Stimulated activated naive CD8-positive, alpha-beta T cell treated with anti-CD3 and anti-CD28 coated beads, Interleukin-15, Interleukin-2, amounts not matched to agents 100 ng/mL and 50 ng/mL, for 24 hours (primary cell): ENCODE results near the gene DNALI1.
"Not testable (repeated sequence)": the region's sequence is repeated elsewhere in the genome, so short reads cannot be mapped to it uniquely, and the experiment has no call there.

Experiments
- H3K27ac Mint-ChIP-seq: one replicate; pipeline ENCODE4 v1.8.0; 2021; ENCODE audit warnings: mild to moderate bottlenecking, mixed read lengths
- H3K27me3 Mint-ChIP-seq: one replicate; pipeline ENCODE4 v1.8.0; 2021; ENCODE audit warnings: mixed read lengths
- H3K36me3 Mint-ChIP-seq: one replicate; pipeline ENCODE4 v1.8.0; 2021; ENCODE audit warnings: low read depth, mixed read lengths
- H3K4me1 Mint-ChIP-seq: one replicate; pipeline ENCODE4 v1.8.0; 2021; ENCODE audit warnings: low read depth, mixed read lengths
- H3K4me3 Mint-ChIP-seq: one replicate; pipeline ENCODE4 v1.8.0; 2021; ENCODE audit warnings: mild to moderate bottlenecking, mixed read lengths
- H3K9me3 Mint-ChIP-seq: one replicate; pipeline ENCODE4 v1.8.0; 2021; ENCODE audit warnings: mixed read lengths

Gene DNALI1

GRCh38 chr1:37540036-37540785, 16.5 kb upstream of the DNALI1 start:
- Mint-ChIP-seq H3K9me3 (no peaks in the 10 kb centered on the region), H3K36me3 (peaks cover 80% of the 10 kb centered on the region), H3K27me3 (no peaks in the 10 kb centered on the region), H3K4me3 (no peak overlapping the region), H3K4me1 (peaks cover 9% of the 10 kb centered on the region), H3K27ac (no peak overlapping the region)

DNA sequence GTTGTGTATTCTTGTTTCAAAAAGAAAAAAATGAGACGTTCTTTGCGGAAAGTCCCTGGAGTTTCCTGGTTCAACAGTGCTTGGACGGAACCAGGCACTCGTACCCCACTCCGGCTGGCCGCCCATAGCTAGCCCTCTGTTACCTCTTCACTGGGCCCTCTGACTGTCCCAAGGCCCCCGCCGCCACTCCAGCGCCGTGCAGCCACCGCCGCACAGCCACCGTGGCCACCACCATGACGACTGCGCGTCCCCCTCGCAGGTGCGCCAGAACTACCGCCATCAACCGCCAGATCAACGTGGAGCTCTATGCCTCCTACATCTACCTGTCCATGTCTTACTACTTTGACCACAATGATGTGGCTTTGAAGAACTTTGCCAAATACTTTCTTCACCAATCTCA, 12.2 kb upstream of the DNALI1 start:
- Mint-ChIP-seq H3K27me3 (no peaks in the 10 kb centered on the region), H3K4me1 (peaks cover under 1% of the 10 kb centered on the region), H3K9me3 (no peaks in the 10 kb centered on the region), H3K27ac (no peak overlapping the region), H3K4me3 (no peak overlapping the region), H3K36me3 (peaks cover 68% of the 10 kb centered on the region)

GRCh38 chr1:37545019-37545418, 11.7 kb upstream of the DNALI1 start:
- Mint-ChIP-seq H3K36me3 (peaks cover 68% of the 10 kb centered on the region), H3K4me3 (no peak overlapping the region)

GRCh38 chr1:37549341-37549740, 7.4 kb upstream of the DNALI1 start:
- peaks cover 59% of the 10 kb centered on the region for H3K36me3 Mint-ChIP-seq
- peak overlapping the region; percentile 3 for H3K27ac Mint-ChIP-seq
- H3K4me3 Mint-ChIP-seq, result no peak overlapping the region
- H3K27me3 Mint-ChIP-seq, result no peaks in the 10 kb centered on the region
- peaks cover 37% of the 10 kb centered on the region for H3K4me1 Mint-ChIP-seq
- H3K9me3 Mint-ChIP-seq, result no peaks in the 10 kb centered on the region

More at GRCh38 chr1:37545019-37545418, 11.7 kb upstream of the DNALI1 start:
- Mint-ChIP-seq H3K4me1 (peaks cover 5% of the 10 kb centered on the region), H3K9me3 (no peaks in the 10 kb centered on the region), H3K27ac (no peak overlapping the region), H3K27me3 (no peaks in the 10 kb centered on the region)

- peaks cover 41% of the 10 kb centered on the region for H3K4me1 Mint-ChIP-seq
- no peaks in the 10 kb centered on the region for H3K9me3 Mint-ChIP-seq
- no peaks in the 10 kb centered on the region for H3K27me3 Mint-ChIP-seq
- H3K27ac Mint-ChIP-seq, result peak overlapping the region; percentile 95
- peaks cover 31% of the 10 kb centered on the region for H3K36me3 Mint-ChIP-seq
- peak overlapping the region; percentile 94 for H3K4me3 Mint-ChIP-seq
Observed at GRCh38 chr1:37553598-37553926, 3.2 kb upstream of the DNALI1 start.

DNA sequence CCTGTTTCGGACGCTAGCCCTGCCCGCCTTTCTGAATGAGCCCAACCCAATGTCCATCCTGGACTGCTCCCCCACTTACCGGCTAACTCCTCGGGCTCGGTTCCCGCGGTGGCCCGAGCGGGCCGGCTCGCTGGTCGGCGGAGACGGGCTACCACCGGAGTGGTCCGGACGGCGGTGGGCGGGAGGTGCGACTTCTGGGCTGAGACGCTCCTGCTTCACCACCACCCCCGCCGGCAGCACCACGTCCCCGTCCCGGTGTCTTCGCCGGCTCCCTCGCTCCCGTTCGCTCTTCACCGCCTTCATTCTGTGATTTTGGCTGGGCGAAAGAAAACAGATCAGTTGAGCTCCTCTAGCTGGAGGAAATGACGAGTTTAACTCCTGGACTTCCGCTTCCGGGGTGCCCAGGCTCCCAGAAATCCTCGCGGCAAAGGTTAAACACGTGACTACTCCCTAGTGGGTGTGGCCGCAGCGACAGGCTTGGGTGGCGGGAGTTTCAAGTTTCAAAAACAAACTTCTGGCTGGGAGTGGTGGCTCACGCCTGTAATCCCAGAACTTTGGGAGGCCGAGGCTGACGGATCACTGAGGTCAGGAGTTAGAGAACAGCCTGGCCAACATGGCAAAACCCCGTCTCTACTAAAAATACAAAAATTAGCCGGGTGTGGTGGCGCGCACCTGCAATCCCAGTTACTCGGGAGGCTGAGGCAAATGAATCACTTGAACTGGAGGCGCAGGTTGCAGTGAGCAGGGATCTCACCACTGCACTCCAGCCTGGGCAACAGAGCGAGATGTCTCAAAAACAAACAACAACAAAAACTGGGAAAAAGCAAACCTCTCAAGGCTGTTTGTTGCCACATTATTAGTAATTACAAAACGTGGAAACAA, 2.6 kb upstream of the DNALI1 start, which contains the start of gene SNIP1:
Gene SNIP1 (minus strand): TSS at position 367 of the 882 bp plus-strand sequence. CDS start 64 bp downstream, at position 303.
- H3K9me3 Mint-ChIP-seq, result no peaks in the 10 kb centered on the region
- peaks cover 25% of the 10 kb centered on the region for H3K36me3 Mint-ChIP-seq
- H3K4me3 Mint-ChIP-seq, result peak within 1 kb of the TSS; percentile 94
- H3K27ac Mint-ChIP-seq, result peak within 1 kb of the TSS; percentile 95
- no peaks in the 10 kb centered on the region for H3K27me3 Mint-ChIP-seq
- peaks cover 41% of the 10 kb centered on the region for H3K4me1 Mint-ChIP-seq

- Mint-ChIP-seq H3K27me3 (no peaks in the 10 kb centered on the region), H3K4me1 (peaks cover 16% of the 10 kb centered on the region), H3K36me3 (peaks cover 11% of the 10 kb centered on the region), H3K9me3 (no peaks in the 10 kb centered on the region), H3K4me3 (no peak overlapping the region), H3K27ac (no peak overlapping the region)
Observed at GRCh38 chr1:37557402-37557801, 662 bp downstream of the DNALI1 start.

GRCh38 chr1:37558411-37558810, 1.7 kb downstream of the DNALI1 start:
- no peak overlapping the region for H3K4me3 Mint-ChIP-seq
- peaks cover 6% of the 10 kb centered on the region for H3K4me1 Mint-ChIP-seq
- no peaks in the 10 kb centered on the region for H3K9me3 Mint-ChIP-seq
- H3K27me3 Mint-ChIP-seq, result no peaks in the 10 kb centered on the region
- H3K36me3 Mint-ChIP-seq, result peaks cover 4% of the 10 kb centered on the region
- no peak overlapping the region for H3K27ac Mint-ChIP-seq

DNA sequence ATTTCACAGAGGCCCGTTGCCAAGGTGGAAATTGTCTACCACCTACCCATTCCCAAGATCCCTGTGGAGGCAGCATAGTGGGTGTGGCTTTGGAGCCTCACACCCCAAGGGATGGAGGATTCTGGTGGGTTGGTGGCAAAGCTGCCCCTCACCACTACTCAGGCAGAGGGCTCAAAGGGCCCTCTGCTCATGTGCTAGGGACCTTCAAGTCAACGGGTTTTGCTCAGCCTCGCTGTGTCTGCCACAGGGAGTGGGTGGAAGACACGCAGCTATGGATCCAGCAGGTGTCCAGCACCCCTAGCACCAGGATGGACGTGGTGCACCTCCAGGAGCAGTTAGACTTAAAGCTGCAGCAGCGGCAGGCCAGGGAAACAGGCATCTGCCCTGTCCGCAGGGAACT, 2.3 kb downstream of the DNALI1 start:
- no peak overlapping the region for H3K27ac Mint-ChIP-seq
- no peak overlapping the region for H3K4me3 Mint-ChIP-seq
- H3K4me1 Mint-ChIP-seq, result peaks cover 3% of the 10 kb centered on the region
- H3K36me3 Mint-ChIP-seq, result peaks cover 4% of the 10 kb centered on the region
- H3K27me3 Mint-ChIP-seq, result no peaks in the 10 kb centered on the region
- H3K9me3 Mint-ChIP-seq, result no peaks in the 10 kb centered on the region

DNA sequence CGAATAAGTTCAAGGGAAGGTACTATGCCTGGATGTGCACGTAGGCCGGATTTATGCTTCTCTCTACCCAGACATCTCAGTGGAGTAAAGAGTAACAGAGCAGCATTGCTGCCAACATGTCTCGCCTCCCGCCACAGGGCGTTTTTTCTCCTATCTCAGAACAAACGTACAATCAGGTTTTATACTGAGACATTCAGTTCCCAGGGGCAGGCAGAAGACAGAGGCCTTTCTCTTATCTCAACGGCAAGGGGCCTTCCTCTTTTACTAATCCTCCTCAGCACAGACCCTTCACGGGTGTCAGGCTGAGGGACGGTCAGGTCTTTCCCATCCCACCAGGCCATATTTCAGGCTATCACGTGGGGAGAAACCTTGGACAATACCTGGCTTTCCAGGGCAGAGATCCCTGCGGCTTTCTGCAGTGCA, 3.2 kb downstream of the DNALI1 start:
- H3K27ac Mint-ChIP-seq, H3K27me3 Mint-ChIP-seq, H3K9me3 Mint-ChIP-seq, H3K4me3 Mint-ChIP-seq, H3K4me1 Mint-ChIP-seq: not testable (repeated sequence)
- peaks cover 12% of the 10 kb centered on the region for H3K36me3 Mint-ChIP-seq

GRCh38 chr1:37560401-37561132, 3.8 kb downstream of the DNALI1 start:
- Mint-ChIP-seq H3K9me3 (no peaks in the 10 kb centered on the region), H3K36me3 (peaks cover 18% of the 10 kb centered on the region), H3K27me3 (no peaks in the 10 kb centered on the region), H3K27ac (no peak overlapping the region), H3K4me3 (no peak overlapping the region), H3K4me1 (peaks cover 3% of the 10 kb centered on the region)

DNA sequence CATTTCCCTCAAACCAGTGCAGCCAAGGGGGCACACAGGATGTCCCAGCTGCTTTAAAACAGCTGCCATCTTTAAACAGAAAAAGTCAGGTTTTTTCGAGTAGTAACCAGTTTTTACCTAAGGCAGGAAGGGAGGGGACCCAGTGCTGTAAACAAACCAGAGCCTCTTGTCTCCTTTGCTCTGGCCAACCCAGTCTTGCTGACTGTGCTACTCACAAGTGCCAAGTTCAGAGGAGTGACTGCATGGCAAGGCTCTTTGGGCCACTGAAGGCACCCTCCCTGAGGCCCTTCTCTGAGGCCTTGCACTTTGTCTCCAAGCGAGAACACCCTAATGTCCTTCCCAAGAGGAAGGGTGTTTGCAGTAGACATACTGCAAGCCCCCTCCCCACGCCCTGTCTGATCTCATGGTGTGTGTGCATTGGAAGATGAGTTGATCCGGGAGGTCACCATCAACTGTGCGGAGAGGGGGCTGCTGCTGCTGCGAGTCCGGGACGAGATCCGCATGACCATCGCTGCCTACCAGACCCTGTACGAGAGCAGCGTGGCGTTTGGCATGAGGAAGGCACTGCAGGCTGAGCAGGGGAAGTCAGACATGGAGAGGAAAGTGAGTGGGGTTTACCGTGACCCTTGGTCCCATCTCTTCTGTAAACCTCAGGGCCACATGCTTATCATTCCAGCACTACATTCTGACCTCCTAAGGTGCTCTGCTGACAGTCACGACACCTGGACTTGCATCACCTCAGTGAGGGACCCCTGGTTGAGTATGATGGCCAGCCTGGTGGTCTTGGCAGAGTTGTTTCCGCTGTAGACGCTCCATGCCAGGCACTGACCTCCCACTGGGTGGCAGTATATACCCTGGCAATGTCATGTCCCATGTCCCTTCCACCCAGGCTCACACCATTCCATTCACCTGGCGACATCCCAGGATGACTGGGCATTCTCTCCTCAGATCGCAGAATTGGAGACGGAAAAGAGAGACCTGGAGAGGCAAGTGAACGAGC, 4.7 kb downstream of the DNALI1 start:
- Mint-ChIP-seq H3K27me3 (no peaks in the 10 kb centered on the region), H3K36me3 (peaks cover 23% of the 10 kb centered on the region), H3K4me1 (peaks cover 2% of the 10 kb centered on the region), H3K27ac (peak overlapping the region; percentile 69), H3K4me3 (no peak overlapping the region), H3K9me3 (no peaks in the 10 kb centered on the region)

GRCh38 chr1:37562984-37563383, 6.2 kb downstream of the DNALI1 start:
- Mint-ChIP-seq H3K27ac (no peak overlapping the region), H3K27me3 (no peaks in the 10 kb centered on the region), H3K4me1 (no peaks in the 10 kb centered on the region), H3K36me3 (peaks cover 38% of the 10 kb centered on the region), H3K9me3 (no peaks in the 10 kb centered on the region), H3K4me3 (no peak overlapping the region)

- Mint-ChIP-seq H3K4me1 (no peaks in the 10 kb centered on the region), H3K4me3 (no peak overlapping the region), H3K9me3 (no peaks in the 10 kb centered on the region), H3K27me3 (no peaks in the 10 kb centered on the region), H3K36me3 (peaks cover 57% of the 10 kb centered on the region), H3K27ac (no peak overlapping the region)
Observed at GRCh38 chr1:37564892-37565291, 8.2 kb downstream of the DNALI1 start.
